ENCODE results near the gene SUCLG2. TPM values are rescaled to one million over a fixed set of nuclear protein-coding genes. Genes with fewer than 3 reads are reported as not detected.

Gene SUCLG2, protein sequence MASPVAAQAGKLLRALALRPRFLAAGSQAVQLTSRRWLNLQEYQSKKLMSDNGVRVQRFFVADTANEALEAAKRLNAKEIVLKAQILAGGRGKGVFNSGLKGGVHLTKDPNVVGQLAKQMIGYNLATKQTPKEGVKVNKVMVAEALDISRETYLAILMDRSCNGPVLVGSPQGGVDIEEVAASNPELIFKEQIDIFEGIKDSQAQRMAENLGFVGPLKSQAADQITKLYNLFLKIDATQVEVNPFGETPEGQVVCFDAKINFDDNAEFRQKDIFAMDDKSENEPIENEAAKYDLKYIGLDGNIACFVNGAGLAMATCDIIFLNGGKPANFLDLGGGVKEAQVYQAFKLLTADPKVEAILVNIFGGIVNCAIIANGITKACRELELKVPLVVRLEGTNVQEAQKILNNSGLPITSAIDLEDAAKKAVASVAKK
- 10 to 100 TPM; 81.3 to 85.3 TPM for total RNA-seq

DNA sequence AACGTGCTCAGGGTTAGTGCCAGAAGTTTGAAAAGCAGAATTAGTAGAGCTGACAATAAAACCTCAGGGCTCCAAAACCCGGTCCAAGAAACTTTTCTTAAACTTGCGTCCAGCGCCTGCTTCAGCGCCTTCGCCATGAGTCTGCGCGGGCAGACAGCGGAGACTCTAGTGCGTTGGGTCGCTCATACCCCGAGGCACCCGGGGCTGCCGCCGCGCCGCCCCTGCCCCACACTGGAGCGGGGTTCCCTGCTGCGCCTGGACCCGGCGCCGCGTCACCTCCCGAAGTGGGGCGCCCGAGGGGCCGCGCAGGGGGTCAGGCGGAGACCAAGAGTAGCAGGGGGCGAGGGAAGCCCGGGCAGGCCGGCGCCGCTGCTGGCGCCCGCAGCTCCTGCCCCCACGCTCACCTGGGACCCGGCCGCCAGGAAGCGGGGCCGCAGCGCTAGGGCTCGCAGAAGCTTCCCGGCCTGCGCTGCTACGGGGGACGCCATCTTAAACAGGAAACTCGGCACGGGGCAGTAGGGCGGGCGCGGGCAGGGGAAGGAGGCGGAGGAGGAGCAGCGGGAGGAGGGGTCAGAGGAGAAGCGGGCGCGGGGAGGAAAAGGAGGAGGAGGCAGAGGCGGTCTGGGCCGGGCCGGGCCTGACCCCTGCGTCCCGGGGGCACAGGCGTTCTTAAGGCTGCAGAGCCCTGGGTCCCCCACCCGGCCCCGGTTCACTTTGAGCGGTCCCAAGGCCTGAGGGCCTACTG lies at the start of gene SUCLG2:
TSS of gene SUCLG2 (minus strand) at position 514 of the 745 bp plus-strand sequence. CDS start at position 488, 26 bp downstream.
- Mint-ChIP-seq H3K27ac (peak within 1 kb of the TSS; percentile 87), H3K36me3 (ENCODE audit: low read depth) (peaks cover 15% of the 10 kb centered on the region), H3K4me1 (ENCODE audit: low read depth) (peaks cover 56% of the 10 kb centered on the region), H3K27me3 (ENCODE audit: low read depth) (no peaks in the 10 kb centered on the region), H3K4me3 (peak within 1 kb of the TSS; percentile 76), H3K9me3 (peaks cover 6% of the 10 kb centered on the region)
- CTCF ChIA-PET = interaction anchor here (1.2 to 2.2 kb wide), 6 partner anchors 10 to 541 kb away, joined by 4 to 11 read pairs (median 6); no protein-coding TSS in a partner anchor
- peak; percentile 92 for DNase-seq
- intact Hi-C loops (cut with micrococcal nuclease) = loop anchor here (1.0 to 10.0 kb wide), 13 partner anchors 19 to 1429 kb away; partner anchors contain the start of genes EOGT, SLC25A26 and UBA3

GRCh38 chr3:67700596-67700995 lies 46.2 kb upstream of the SUCLG2 start:
- intact Hi-C loops (cut with micrococcal nuclease) = no loop called here
- H3K27ac Mint-ChIP-seq = no peak overlapping the region
- no peak for DNase-seq
- CTCF ChIA-PET = no interaction called here
- H3K36me3 Mint-ChIP-seq (ENCODE audit: low read depth) = no peaks in the 10 kb centered on the region
- no peak overlapping the region for H3K4me3 Mint-ChIP-seq
- no peaks in the 10 kb centered on the region for H3K9me3 Mint-ChIP-seq
- peaks cover 2% of the 10 kb centered on the region for H3K4me1 Mint-ChIP-seq (ENCODE audit: low read depth)
- no peaks in the 10 kb centered on the region for H3K27me3 Mint-ChIP-seq (ENCODE audit: low read depth)

- Mint-ChIP-seq H3K27ac (no peak overlapping the region), H3K4me3 (no peak overlapping the region), H3K27me3 (ENCODE audit: low read depth) (no peaks in the 10 kb centered on the region), H3K4me1 (ENCODE audit: low read depth) (peaks cover 2% of the 10 kb centered on the region), H3K9me3 (no peaks in the 10 kb centered on the region), H3K36me3 (ENCODE audit: low read depth) (no peaks in the 10 kb centered on the region)
- CTCF ChIA-PET = no interaction called here
- intact Hi-C loops (cut with micrococcal nuclease) = no loop called here
- DNase-seq = no peak
Observed at GRCh38 chr3:67699882-67700281, 45.5 kb upstream of the SUCLG2 start.

DNA sequence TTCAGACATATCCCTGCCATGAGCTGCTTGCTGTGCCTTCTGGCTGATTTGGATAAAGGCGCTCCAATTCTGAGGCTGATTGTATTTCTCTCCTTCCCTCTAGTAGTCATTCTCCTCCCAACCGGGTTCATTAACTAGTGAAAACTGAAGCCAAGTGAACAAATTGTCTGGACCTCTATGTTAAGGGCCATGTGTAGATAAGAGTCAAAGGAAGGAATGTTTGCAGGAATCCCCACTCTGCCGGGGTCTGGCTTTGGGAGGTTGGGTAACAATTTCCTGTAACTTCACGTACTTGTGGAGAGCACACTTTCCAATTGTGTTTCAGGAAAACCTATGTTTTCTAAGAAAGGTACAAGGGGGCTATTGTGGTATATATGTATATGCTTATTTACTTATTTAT lies 38.2 kb upstream of the SUCLG2 start:
- DNase-seq = no peak
- Mint-ChIP-seq H3K27ac (no peak overlapping the region), H3K4me3 (no peak overlapping the region), H3K36me3 (ENCODE audit: low read depth) (peaks cover 1% of the 10 kb centered on the region), H3K4me1 (ENCODE audit: low read depth) (peaks cover 2% of the 10 kb centered on the region), H3K9me3 (peaks cover 4% of the 10 kb centered on the region), H3K27me3 (ENCODE audit: low read depth) (no peaks in the 10 kb centered on the region)
- CTCF ChIA-PET = no interaction called here
- intact Hi-C loops (cut with micrococcal nuclease) = no loop called here

GRCh38 chr3:67691926-67692325 lies 37.5 kb upstream of the SUCLG2 start:
- Mint-ChIP-seq H3K4me3 (no peak overlapping the region), H3K36me3 (ENCODE audit: low read depth) (peaks cover 1% of the 10 kb centered on the region), H3K27me3 (ENCODE audit: low read depth) (no peaks in the 10 kb centered on the region), H3K27ac (no peak overlapping the region), H3K4me1 (ENCODE audit: low read depth) (peaks cover 2% of the 10 kb centered on the region), H3K9me3 (peaks cover 4% of the 10 kb centered on the region)
- DNase-seq = no peak
- intact Hi-C loops (cut with micrococcal nuclease) = no loop called here
- CTCF ChIA-PET = no interaction called here

- peaks cover 4% of the 10 kb centered on the region for H3K9me3 Mint-ChIP-seq
- intact Hi-C loops (cut with micrococcal nuclease) = no loop called here
- H3K4me1 Mint-ChIP-seq (ENCODE audit: low read depth) = peaks cover 7% of the 10 kb centered on the region
- CTCF ChIA-PET = interaction anchor here (1.6 kb wide), 1 partner anchor 13 kb away, joined by 4 read pairs; no protein-coding TSS in a partner anchor
- no peaks in the 10 kb centered on the region for H3K27me3 Mint-ChIP-seq (ENCODE audit: low read depth)
- DNase-seq = no peak
- H3K4me3 Mint-ChIP-seq = no peak overlapping the region
- peaks cover 1% of the 10 kb centered on the region for H3K36me3 Mint-ChIP-seq (ENCODE audit: low read depth)
- no peak overlapping the region for H3K27ac Mint-ChIP-seq
Observed at GRCh38 chr3:67691207-67691606, 36.8 kb upstream of the SUCLG2 start.

GRCh38 chr3:67689806-67690205 lies 35.4 kb upstream of the SUCLG2 start:
- Mint-ChIP-seq H3K36me3 (ENCODE audit: low read depth) (peaks cover 1% of the 10 kb centered on the region), H3K27ac (no peak overlapping the region), H3K27me3 (ENCODE audit: low read depth) (no peaks in the 10 kb centered on the region), H3K9me3 (peaks cover 4% of the 10 kb centered on the region), H3K4me1 (ENCODE audit: low read depth) (peaks cover 16% of the 10 kb centered on the region), H3K4me3 (no peak overlapping the region)
- intact Hi-C loops (cut with micrococcal nuclease) = loop anchor here (10.0 kb wide), 1 partner anchor 1185 kb away; no protein-coding TSS in a partner anchor
- no peak for DNase-seq
- CTCF ChIA-PET = interaction anchor here (1.6 kb wide), 1 partner anchor 14 kb away, joined by 4 read pairs; no protein-coding TSS in a partner anchor

DNA sequence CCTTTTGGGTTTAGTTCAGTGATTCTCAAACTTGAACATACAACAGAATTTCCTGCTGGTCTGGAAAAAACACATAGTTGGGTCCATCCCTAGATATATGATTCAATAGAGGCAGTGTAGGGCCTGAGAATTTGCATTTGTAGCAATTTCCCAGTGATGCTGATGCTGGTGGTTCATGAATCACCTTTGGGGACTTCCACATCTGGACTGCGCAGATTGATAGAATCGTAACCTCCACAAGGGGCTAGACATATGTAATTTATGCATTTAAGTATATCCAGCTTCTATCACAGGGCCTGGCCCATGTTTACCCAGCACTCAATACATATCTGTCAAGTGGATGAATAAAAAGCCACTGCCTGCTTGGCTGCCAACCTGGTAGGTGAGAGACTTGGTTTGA lies 33.8 kb upstream of the SUCLG2 start:
- intact Hi-C loops (cut with micrococcal nuclease) = loop anchor here (10.0 kb wide), 1 partner anchor 1187 kb away; no protein-coding TSS in a partner anchor
- Mint-ChIP-seq H3K36me3 (ENCODE audit: low read depth) (peaks cover 1% of the 10 kb centered on the region), H3K27ac (no peak overlapping the region), H3K4me3 (no peak overlapping the region), H3K9me3 (peaks cover 2% of the 10 kb centered on the region), H3K27me3 (ENCODE audit: low read depth) (no peaks in the 10 kb centered on the region), H3K4me1 (ENCODE audit: low read depth) (peaks cover 30% of the 10 kb centered on the region)
- peak; percentile 34 for DNase-seq
- CTCF ChIA-PET = interaction anchor here (0.6 kb wide), 1 partner anchor 266 kb away, joined by 4 read pairs; no protein-coding TSS in a partner anchor

- CTCF ChIA-PET = no interaction called here
- H3K36me3 Mint-ChIP-seq (ENCODE audit: low read depth) = peaks cover 3% of the 10 kb centered on the region
- H3K4me3 Mint-ChIP-seq = peak overlapping the region; percentile 17
- H3K4me1 Mint-ChIP-seq (ENCODE audit: low read depth) = peaks cover 32% of the 10 kb centered on the region
- peak overlapping the region; percentile 54 for H3K27ac Mint-ChIP-seq
- intact Hi-C loops (cut with micrococcal nuclease) = loop anchor here (10.0 kb wide), 1 partner anchor 1189 kb away; no protein-coding TSS in a partner anchor
- peaks cover 2% of the 10 kb centered on the region for H3K9me3 Mint-ChIP-seq
- H3K27me3 Mint-ChIP-seq (ENCODE audit: low read depth) = no peaks in the 10 kb centered on the region
- peak; percentile 5 for DNase-seq
Observed at GRCh38 chr3:67686069-67686468, 31.7 kb upstream of the SUCLG2 start.

GRCh38 chr3:67685499-67685898 lies 31.1 kb upstream of the SUCLG2 start:
- peaks cover 2% of the 10 kb centered on the region for H3K36me3 Mint-ChIP-seq (ENCODE audit: low read depth)

GRCh38 chr3:67684211-67684610 lies 29.8 kb upstream of the SUCLG2 start:
- Mint-ChIP-seq H3K4me1 (ENCODE audit: low read depth) (peaks cover 38% of the 10 kb centered on the region), H3K27ac (peak overlapping the region; percentile 20), H3K36me3 (ENCODE audit: low read depth) (peaks cover 2% of the 10 kb centered on the region), H3K4me3 (no peak overlapping the region), H3K27me3 (ENCODE audit: low read depth) (no peaks in the 10 kb centered on the region), H3K9me3 (no peaks in the 10 kb centered on the region)
- no peak for DNase-seq
- intact Hi-C loops (cut with micrococcal nuclease) = loop anchor here (2.0 to 10.0 kb wide), 2 partner anchors 55 to 1191 kb away; no protein-coding TSS in a partner anchor
- CTCF ChIA-PET = interaction anchor here (0.7 to 2.8 kb wide), 5 partner anchors 14 to 123 kb away, joined by 3 to 11 read pairs (median 4); partner anchors contain the start of gene SUCLG2

More at GRCh38 chr3:67685499-67685898, 31.1 kb upstream of the SUCLG2 start:
- CTCF ChIA-PET = no interaction called here
- intact Hi-C loops (cut with micrococcal nuclease) = loop anchor here (2.0 to 10.0 kb wide), 2 partner anchors 53 to 1189 kb away; no protein-coding TSS in a partner anchor
- H3K4me3 Mint-ChIP-seq = peak overlapping the region; percentile 17
- DNase-seq = peak; percentile 12
- peak overlapping the region; percentile 54 for H3K27ac Mint-ChIP-seq
- H3K9me3 Mint-ChIP-seq = no peaks in the 10 kb centered on the region
- H3K4me1 Mint-ChIP-seq (ENCODE audit: low read depth) = peaks cover 32% of the 10 kb centered on the region
- no peaks in the 10 kb centered on the region for H3K27me3 Mint-ChIP-seq (ENCODE audit: low read depth)

- Mint-ChIP-seq H3K27me3 (ENCODE audit: low read depth) (no peaks in the 10 kb centered on the region), H3K4me3 (no peak overlapping the region), H3K36me3 (ENCODE audit: low read depth) (peaks cover 2% of the 10 kb centered on the region), H3K9me3 (no peaks in the 10 kb centered on the region), H3K27ac (no peak overlapping the region), H3K4me1 (ENCODE audit: low read depth) (peaks cover 45% of the 10 kb centered on the region)
- no peak for DNase-seq
- CTCF ChIA-PET = interaction anchor here (0.8 to 2.8 kb wide), 4 partner anchors 13 to 28 kb away, joined by 3 to 11 read pairs (median 4); partner anchors contain the start of gene SUCLG2
- intact Hi-C loops (cut with micrococcal nuclease) = loop anchor here (1.0 to 10.0 kb wide), 2 partner anchors 29 to 1191 kb away; partner anchors contain the start of gene SUCLG2
Observed at GRCh38 chr3:67683522-67683921, 29.1 kb upstream of the SUCLG2 start.
